HG02981 (cell line): ENCODE measurements around the gene UNKL.

ENCODE experiments used
- ATAC-seq: cut with Tn5 transposase; IDR thresholded peaks from one replicate; pipeline ENCODE4 v1.9.1; 2021; ENCODE audit warnings: mild to moderate bottlenecking, moderate library complexity; ENCODE audit not compliant: unreplicated experiment

Gene UNKL, protein sequence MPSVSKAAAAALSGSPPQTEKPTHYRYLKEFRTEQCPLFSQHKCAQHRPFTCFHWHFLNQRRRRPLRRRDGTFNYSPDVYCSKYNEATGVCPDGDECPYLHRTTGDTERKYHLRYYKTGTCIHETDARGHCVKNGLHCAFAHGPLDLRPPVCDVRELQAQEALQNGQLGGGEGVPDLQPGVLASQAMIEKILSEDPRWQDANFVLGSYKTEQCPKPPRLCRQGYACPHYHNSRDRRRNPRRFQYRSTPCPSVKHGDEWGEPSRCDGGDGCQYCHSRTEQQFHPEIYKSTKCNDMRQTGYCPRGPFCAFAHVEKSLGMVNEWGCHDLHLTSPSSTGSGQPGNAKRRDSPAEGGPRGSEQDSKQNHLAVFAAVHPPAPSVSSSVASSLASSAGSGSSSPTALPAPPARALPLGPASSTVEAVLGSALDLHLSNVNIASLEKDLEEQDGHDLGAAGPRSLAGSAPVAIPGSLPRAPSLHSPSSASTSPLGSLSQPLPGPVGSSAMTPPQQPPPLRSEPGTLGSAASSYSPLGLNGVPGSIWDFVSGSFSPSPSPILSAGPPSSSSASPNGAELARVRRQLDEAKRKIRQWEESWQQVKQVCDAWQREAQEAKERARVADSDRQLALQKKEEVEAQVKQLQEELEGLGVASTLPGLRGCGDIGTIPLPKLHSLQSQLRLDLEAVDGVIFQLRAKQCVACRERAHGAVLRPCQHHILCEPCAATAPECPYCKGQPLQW

DNA sequence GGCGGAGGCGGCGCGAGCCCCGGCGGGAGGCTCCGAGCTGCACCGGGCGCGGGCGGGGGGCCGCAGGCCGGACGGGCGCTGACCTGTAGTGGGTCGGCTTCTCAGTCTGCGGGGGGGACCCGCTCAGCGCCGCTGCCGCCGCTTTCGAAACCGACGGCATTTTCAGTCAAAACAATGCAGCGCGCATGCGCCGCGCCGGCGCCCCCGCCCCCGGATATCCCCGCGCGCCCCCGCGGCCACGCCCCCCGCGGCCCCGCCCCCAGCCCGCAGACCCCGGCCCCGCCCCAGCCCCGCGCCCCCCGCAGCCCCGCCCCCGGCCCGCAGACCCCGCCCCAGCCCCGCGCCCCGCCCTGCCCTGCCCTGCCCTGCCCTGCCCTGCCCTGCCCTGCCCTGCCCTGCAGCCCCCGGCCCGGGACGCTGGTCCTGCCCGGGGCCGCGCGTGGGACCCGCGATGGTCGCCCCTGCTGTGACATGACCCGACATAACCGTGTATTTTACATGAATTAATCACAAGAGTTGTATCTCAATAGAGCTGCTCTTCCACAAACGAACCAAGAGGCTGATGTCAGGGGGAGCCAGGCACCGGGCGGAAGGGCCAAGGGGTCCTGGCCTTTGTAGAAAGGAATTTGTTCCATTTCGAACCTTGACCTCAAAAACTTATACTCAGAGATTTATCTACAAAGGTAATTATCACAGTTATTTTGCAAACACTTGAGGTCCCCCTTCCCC is at the start of gene UNKL:
Gene UNKL, minus strand, starts transcription at position 173 of the 729 bp plus-strand sequence. Its CDS starts 13 bp downstream, at position 160.
- ATAC-seq, result no peak

DNA sequence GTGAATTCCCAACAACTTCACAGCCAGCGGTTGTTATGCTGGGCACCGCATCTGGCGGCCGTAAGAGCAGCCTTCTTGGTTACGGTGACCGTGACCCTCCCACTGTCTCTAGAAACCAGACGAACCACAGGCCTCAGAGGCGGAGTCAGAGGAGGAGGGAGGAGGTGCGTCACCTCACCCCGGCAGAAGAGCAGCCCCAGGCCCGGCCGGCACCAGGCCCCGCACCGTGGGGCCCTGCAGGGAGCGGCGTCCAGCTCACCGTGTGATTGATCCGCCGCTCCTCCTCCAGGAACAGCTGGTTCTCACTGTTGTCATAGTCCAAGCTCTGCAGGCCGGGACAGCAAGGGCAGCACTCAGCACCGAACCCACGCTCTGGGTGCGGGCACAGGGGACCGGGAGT is 46.6 kb upstream of the UNKL start:
- no peak for ATAC-seq

- ATAC-seq, result no peak
Measured at GRCh38 chr16:1460602-1461138, 46.2 kb upstream of the UNKL start.

DNA sequence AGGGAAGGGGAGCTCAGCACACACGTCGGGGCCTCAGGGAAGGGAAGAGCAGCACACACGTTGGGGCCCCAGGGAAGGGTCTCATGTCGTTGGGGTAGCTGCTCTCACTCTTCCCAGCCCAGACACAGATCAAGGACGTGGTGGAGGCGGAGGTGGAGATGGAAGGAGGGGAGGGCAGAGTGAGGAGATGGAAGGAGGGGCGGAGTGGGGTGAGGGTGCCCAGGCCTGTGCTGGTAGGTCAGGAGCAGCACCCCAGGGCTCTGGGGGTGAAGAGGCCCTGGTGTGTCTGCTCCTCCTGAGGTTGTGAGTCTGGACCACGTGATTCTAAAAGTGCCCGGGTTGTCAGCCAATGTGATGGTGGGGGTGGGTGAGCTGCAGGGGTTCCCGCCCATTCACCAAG is 45.5 kb upstream of the UNKL start:
- no peak for ATAC-seq

GRCh38 chr16:1458977-1459341 is 44.5 kb upstream of the UNKL start:
- ATAC-seq, result no peak

DNA sequence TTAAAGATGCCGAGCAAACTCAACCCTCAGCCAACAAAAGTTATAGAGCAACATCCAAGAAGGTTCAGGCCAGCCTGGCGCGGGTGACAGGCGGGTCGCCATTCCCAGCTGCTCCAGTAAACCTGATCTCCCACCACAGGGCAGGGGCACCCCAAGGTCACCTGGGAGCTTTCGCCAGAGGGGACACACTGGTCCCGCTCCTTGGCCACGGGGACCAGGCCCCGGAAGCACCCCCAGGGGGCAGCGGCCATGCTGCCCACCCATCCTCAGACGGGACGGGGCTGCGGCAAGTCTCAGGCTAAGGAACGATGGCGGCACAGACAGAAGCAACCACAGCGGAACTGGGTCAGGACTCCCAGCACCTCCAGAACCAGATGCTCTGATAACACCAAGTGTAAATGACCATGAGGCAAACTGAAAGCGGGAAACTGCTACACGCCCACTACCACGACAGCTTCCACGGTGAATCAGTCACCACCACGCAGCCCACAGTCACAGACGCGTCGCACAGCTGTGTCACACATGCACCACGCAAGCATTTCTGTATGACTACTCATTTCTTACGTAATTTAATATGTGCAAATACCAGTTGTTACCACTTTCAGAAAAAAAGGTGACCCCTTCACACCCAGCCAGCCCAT is 44.0 kb upstream of the UNKL start:
- no peak for ATAC-seq

GRCh38 chr16:1457489-1458245 is 43.2 kb upstream of the UNKL start:
- no peak for ATAC-seq

- ATAC-seq, result no peak
Measured at GRCh38 chr16:1456951-1457350, 42.4 kb upstream of the UNKL start.

DNA sequence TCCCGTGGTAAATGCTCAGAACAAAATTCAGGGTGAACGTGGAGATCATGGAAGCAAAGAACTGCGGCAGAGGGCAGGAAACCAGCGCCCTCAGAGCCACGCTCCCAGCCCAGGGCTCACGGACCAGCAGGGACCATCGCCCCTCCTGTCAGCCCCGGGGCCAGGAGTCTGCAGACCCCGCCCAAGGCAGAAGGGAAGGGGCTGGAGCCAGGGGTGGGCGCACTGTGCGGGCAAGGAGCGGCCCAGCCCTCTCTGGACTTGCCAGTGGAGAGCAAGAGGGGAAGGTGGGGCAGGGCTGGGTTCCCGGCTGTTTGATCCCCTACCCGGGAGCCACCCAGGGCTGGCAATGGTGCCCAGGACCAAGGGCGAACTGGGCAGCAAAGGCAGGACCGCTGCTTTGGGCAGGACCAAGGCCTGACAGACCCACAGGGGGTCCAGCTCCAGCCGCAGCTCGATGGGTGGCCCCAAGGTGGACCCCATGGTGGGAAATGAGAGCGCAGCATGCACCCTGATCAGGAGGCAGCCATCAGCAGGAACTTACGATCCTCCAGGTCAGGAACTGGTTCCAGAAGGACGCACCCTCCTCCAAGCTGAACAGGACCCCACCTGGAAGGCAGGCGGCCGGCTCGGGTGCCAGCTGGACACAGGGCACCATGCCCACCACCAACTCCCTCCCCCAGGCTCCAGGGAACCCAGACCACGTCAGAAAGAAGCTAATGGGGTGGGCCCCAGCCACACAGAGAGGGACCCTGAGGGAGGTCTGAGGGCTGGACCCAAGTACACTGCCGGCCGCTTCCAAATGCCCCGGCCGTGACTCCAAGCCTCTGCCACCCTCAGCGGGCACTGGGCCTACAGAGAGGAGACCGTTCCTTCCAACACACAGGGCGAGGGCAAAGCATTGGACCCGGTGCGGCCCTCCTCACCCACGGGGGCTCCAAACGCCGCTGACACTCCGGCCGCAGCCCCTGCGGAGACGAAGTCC is 41.0 kb upstream of the UNKL start:
- no peak for ATAC-seq

DNA sequence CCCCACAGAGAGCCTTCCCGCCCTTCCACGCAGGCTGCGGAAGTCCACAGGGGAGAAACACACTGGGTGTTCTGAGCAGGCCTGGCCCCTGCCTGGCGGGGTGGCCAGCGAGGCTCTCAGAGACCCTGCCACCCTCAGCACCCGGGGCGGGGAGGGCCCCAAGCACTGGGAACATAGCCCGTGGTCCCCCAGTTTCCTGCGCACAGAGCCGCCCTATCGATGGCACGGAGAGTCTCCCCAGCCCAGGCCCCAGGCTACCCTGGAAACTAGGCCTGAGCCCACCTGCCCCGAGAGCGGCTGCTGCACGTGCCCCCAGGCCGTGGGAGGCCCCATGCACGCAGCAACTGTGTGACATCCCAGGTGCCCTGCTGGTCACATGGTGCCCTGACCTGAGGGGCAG is 40.1 kb upstream of the UNKL start:
- no peak for ATAC-seq

GRCh38 chr16:1453316-1453715 is 38.8 kb upstream of the UNKL start:
- no peak for ATAC-seq

DNA sequence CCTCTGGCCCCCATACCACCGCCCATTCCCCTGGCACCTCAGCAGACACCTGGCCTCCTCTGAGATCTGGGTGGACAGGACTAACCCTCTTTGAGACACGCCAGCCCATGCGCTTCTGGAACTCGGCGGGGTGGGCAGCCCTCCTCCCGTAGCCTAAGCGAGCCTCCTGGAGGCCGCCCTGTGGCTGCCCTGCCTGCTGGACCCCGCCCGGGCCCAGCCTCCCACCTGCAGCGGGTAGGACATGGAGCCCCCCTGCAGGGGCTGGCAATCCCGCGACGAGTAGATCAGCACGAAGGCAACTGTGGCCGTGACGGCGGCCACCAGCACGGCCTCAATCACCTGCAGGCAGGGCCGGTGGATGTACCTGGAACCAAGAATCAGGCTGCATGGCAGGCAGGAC is 38.0 kb upstream of the UNKL start:
- no peak for ATAC-seq

DNA sequence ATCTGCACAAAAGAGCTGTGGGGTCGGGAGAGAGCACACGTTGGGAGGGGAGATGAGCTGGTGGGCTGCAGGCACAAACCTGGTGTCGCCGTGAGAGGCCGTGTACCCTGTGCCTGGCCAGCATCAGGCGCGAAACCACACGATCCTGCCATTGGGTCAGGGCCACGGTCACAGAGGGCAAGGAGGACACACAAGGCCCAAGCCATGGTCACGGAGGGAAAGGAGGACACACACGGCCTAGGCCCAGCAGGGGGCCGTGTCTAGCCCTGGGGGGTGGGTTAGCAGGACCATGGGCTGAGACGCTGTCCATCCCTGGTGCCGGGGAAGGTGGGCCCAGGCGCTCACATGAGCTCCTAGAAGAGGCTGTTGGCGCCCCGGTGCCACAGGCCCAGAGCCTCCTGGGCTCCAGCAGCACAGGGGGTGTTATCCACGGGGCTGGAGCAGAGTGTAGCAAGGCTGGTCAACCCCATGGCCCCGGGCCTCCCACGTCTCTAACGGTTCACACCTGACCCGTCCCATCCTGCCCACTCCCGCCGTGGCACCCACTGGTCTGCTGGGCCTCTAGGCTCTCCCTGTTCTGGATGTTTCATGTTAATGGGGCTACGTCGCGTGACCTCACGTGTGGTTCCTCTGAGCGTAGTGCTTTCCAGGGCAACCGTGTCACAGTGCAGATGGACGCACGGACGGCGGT is 37.3 kb upstream of the UNKL start:
- no peak for ATAC-seq

- ATAC-seq, result no peak
Measured at GRCh38 chr16:1450841-1451240, 36.3 kb upstream of the UNKL start.

DNA sequence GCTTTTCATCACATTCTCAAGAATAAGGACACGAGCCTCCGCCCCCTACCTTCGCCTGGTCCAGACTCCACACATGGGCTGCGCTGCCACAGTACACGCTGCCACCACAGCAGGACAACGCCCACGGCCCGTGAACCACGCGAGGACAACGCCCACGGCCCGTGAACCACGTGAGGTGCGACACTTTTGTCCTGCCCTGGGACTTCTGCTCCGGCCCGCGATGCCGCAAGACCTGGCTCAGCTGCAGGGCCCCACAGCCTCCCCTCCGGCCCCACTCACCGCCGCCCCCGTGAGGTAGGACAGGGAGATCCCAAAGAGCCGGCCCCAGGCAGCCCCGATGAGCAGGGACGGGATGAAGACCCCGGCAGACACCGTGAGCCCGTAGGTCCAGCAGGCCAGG is 35.7 kb upstream of the UNKL start:
- ATAC-seq, result no peak

GRCh38 chr16:1449201-1449788 is 34.8 kb upstream of the UNKL start:
- no peak for ATAC-seq

- ATAC-seq, result no peak
Measured at GRCh38 chr16:1448536-1449116, 34.1 kb upstream of the UNKL start.

GRCh38 chr16:1447965-1448364 is 33.5 kb upstream of the UNKL start:
- ATAC-seq, result no peak
